Purkinje cell (primary cell): ENCODE results near the gene PRX. TPM values are rescaled to one million over a fixed set of nuclear protein-coding genes. Genes with fewer than 3 reads are reported as not detected.

Experiments
- polyA plus RNA-seq: library from polyadenylated mRNA; unstranded; fragments of >200 nt; fragmentation: Nextera tagmentation; gene quantifications from 2 replicates; pipeline ENCODE4 v1.2.1, GENCODE V29; 2014

PRX gene
- not detected in 2 replicates for polyA plus RNA-seq

GRCh38 chr19:40413291-40413845, at the start of gene PRX:
Gene PRX, minus strand, starts transcription at chr19:40413378. Its CDS starts 5,446 bp downstream, at chr19:40407932.

DNA sequence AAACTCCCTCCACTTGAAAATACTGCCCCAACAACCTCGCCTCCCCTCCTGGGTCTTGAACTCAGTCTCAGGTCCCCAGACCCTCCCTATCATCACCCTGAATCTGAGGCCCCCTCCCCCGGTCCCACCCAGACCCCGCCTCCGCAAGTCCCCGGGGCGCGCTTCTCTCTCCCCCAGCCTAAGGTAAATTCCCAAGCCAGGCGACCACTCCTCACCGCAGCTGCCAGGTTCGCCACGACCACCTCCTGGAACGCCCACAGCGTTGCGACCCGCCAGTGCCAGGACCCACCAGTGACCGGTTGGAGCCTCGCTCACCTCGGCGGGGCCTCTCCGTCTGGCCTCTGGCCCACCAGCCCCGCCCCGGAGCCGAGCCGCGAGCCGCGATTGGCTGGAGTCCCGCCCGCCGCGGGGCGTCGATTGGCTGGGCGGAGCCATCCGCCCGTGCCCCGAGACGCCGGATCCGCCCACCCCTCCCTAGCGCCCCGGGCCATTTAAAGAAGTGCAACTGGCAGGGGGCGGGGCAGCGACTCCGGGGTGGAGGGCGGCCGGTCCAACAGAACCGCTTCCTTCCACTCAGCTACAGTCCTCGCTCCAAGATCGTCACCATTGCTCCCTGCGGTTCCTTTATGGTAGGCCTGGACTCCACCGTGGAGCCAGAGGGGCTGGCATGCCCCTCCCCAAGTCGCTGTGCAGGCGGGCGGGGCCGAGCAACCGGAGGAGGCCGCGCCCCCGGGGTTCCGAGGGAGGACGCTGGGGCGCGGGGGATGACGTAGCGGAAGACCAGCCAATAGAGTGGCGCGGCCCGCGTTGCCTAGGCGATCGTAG, 31.0 kb upstream of the PRX start, which contains the start of gene SERTAD3:
Gene SERTAD3 (minus strand): TSS at position 336 of the 825 bp plus-strand sequence. CDS start 2,255 bp downstream, outside the sequence.

DNA sequence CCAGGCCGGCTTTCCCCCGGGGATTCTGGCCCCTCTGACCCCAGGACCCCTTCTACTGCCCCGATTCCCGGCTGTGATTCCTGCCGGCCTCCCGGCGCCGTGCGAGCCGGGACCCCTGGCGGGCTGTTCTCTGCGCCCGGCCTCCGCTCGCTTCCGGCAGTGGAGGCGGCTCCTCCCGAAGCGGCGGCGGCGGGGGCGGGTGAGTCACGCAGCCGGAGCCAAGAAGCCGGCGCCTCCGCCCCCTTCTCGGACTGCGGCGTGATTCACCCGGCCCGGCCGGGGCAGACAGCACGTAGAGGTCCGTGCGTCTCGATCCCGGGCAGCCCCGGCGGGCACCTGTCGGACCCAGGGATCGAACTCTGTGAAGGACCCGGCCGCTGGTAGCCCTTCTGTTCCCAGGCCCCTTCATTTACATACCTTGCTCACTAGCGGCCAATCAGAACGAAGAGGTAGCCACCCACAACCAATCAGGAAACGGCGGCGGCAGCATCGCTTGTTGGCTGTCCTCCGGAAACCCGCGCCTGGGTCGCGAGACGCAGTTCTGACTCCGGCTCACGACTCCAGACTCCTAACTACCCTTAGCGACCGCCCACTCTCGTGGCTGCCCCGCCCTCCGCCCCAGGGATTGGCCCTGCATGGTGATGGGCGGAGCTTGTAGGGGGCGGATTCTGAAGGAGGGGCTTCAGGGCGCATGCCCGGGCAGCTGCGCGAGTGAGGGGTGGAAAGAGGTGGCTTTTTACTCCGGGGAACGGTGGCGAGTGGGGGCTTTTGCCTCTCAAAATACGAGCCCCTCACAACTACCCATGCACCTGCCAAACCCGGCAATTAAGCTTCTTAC, 12.5 kb upstream of the PRX start, which contains the start of gene SERTAD1:
Gene SERTAD1 (minus strand): TSS at position 543 of the 838 bp plus-strand sequence. CDS start 2,446 bp downstream, outside the sequence.

GRCh38 chr19:40390084-40390742, 23.0 kb downstream of the PRX start, which contains the start of gene HIPK4:
Gene HIPK4, minus strand, starts transcription at chr19:40390181. Its CDS starts 279 bp downstream, at chr19:40389902.

DNA sequence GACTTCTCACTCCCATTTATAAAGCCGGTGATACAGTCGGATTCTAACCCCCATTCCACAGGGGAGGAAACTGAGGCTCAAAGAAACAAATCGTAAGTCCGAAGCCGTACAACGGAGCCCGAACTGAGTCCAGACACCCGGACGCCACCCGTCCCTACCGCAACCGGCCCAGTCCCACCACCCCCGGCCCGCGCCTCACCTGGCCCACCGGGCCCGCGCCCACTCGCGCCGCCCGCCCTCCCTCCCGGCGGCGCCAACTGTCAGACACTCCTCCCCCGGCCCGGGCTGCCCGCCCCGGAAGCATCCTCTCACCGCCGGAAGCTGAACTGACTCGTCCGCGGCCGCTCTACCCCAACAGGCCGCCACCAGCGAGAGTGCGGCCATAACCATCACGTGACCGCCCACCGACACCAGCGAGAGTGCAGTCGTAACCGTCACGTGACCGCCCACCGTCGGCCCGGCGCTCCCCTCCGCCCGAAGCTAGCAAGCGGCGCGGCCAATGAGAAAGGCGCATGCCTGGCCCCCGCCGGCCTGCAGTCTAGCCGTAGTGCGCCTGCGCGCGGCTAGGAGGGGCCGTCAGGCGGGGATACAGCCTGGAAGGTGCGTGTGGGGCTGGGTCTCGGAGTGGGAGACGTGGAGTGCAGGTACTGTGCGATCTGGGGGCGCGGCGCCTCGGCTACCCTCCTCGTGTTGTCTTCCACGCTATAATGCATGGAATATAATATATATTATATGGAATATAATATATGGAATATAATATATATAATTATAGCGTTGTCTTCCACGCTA, 64.9 kb downstream of the PRX start, which contains the start of the genes C19orf47 and PLD3:
Gene C19orf47 (minus strand): TSS at position 273 of the 789 bp plus-strand sequence. CDS start 6,540 bp downstream, outside the sequence.
Gene PLD3 (plus strand): TSS at position 571 of the 789 bp plus-strand sequence. CDS start 17,789 bp downstream, outside the sequence.

Other genes with a start within 250 kb of the PRX start
- gene MAP3K10, start 222.0 kb downstream of the PRX start, polyA plus RNA-seq = not detected in 2 replicates
- 1.6 and 14.9 TPM in 2 replicates for gene TTC9B, start 195.0 kb downstream of the PRX start, polyA plus RNA-seq
- 0.73 TPM in 1 of 2 replicates, not detected in the other for gene CCNP, start 186.7 kb downstream of the PRX start, polyA plus RNA-seq
- gene AKT2, start 128.0 kb downstream of the PRX start, polyA plus RNA-seq = 1.6 and 2.2 TPM in 2 replicates
- gene C19orf47, start 65.0 kb downstream of the PRX start, polyA plus RNA-seq = 1.8 and 5.8 TPM in 2 replicates
- gene PLD3, start 64.7 kb downstream of the PRX start, polyA plus RNA-seq = 22.3 and 41.9 TPM in 2 replicates
- 1.0 TPM in 1 of 2 replicates, not detected in the other for gene HIPK4, start 23.2 kb downstream of the PRX start, polyA plus RNA-seq
- gene SERTAD1, start 12.6 kb upstream of the PRX start, polyA plus RNA-seq = 0.52 and 2.1 TPM in 2 replicates
- 0.43 and 2.0 TPM in 2 replicates for gene SERTAD3, start 31.0 kb upstream of the PRX start, polyA plus RNA-seq
- gene BLVRB, start 52.4 kb upstream of the PRX start, polyA plus RNA-seq = 39.0 and 55.0 TPM in 2 replicates
- gene SPTBN4, start 53.6 kb upstream of the PRX start, polyA plus RNA-seq = 3.2 and 3.4 TPM in 2 replicates
- gene SHKBP1, start 163.5 kb upstream of the PRX start, polyA plus RNA-seq = 3.2 and 11.4 TPM in 2 replicates
- gene LTBP4, start 188.0 kb upstream of the PRX start, polyA plus RNA-seq = 1.8 and 2.0 TPM in 2 replicates